8988T (cell line): ENCODE measurements around the gene NAP1L1.
A peak's percentile ranks its signal among the peaks of the same experiment; 100 is the strongest.

Experiments
- DNase-seq: peaks from one replicate; pipeline ENCODE4 v3.0.0; 2011

NAP1L1 gene

GRCh38 chr12:76037130-76038103 is 47.1 kb downstream of the NAP1L1 start:
- DNase-seq: no peak

GRCh38 chr12:76035045-76035444 is 49.4 kb downstream of the NAP1L1 start:
- no peak for DNase-seq

GRCh38 chr12:76033081-76034011 is 51.1 kb downstream of the NAP1L1 start:
- DNase-seq: no peak

DNA sequence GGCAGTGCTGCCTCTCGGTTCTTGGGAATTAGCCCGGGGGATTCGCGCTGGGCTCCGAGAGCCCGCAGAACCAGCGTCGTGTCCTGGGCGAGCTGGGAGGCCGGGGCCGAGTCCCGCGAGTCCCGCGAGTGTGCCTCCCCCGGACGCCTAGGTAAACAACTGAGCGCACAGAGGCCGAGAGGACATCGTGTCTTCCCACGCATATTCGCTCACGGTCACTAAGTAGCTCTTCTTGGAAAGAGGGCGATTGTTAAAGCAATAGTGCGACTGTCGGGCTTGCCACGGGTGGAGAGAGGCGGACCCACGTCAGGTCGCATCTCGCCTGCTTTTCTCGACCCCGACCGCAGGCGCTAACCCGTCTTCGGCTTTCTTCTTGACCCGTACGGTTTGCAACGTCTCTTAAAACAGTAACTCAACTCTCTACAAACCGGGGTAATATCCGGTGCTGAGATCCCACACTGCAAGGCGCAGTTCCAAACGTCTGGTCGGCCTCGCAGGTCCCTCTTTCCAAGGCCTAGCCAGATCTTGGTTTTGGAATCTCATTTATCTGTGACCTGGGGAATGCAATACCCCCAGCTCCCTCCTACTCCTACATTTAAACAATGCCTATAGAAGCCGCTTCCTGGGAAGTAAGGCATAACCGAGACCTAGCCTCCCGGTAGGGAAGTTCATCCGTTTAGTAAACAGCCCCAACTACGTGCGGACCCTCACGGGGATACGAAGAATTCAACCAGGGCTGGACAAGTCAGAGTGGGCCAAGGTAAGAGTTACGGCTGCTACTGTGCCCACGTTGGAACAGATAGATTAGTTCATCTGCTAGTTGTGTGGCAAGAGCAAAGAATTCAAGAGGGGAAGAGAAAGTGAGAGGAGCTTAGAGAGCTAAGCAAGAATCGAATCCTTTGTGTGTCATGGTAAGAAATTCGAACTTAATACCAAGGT is 52.2 kb downstream of the NAP1L1 start:
- DNase-seq: no peak

- peak; percentile 87 for DNase-seq
These were observed 53.0 kb downstream of the NAP1L1 start, which contains the start of gene PHLDA1 for GRCh38 chr12:76031414-76032042. Gene PHLDA1, minus strand, starts transcription at chr12:76031776.

DNA sequence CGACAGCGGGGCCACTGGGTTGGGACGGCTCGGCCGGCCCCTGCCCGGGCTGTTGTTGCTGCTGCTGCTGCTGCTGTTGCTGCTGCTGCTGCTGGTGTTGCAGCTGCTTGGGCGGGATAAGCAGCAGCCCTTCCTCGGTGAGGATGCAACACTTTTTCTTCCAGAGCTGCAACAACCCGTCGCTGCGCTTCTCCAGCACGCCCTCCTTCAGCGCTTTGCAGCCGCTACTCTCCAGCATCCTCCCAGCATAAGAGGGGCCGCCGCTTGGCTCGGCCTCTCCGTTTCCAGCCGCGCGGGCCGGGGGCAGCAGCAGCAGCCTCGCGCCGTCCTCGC is 53.4 kb downstream of the NAP1L1 start:
- DNase-seq: no peak

GRCh38 chr12:76030341-76031080 is 54.0 kb downstream of the NAP1L1 start:
- DNase-seq: no peak

GRCh38 chr12:76029982-76030340 is 54.5 kb downstream of the NAP1L1 start:
- no peak for DNase-seq

DNA sequence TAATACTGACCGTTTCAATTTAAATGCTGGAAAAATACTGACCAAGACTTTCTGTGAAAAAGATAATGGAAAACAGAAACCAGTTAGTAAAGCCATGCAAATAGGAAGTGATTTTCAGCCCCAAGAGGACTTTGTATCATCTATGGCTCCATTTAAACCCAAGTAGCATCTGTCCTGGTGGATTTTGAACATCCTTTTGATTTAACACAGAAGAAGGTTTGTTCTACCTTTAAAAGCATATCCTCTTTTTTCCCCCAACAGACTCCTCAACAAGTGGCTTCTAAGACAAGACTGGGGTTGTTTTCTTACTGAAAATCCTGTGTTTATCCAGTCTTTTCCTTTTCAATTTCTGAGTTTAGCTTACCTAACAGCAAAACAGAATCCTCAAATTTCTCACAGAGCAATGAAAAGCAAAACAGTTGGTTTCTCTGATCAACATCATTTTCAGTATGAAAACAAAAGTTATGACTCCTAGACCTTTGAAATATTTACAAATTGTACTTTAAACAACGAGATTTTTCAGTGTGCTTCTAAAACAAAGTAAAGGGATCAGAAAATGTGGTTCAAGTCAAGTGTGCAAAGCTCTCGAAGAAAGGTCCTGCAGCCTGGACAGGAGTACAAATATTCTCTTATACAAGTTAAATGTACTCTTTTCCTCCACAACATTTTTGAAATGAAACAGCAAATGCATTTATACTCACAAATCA is 55.8 kb downstream of the NAP1L1 start:
- no peak for DNase-seq

GRCh38 chr12:76026643-76027063 is 57.8 kb downstream of the NAP1L1 start:
- DNase-seq: no peak

DNA sequence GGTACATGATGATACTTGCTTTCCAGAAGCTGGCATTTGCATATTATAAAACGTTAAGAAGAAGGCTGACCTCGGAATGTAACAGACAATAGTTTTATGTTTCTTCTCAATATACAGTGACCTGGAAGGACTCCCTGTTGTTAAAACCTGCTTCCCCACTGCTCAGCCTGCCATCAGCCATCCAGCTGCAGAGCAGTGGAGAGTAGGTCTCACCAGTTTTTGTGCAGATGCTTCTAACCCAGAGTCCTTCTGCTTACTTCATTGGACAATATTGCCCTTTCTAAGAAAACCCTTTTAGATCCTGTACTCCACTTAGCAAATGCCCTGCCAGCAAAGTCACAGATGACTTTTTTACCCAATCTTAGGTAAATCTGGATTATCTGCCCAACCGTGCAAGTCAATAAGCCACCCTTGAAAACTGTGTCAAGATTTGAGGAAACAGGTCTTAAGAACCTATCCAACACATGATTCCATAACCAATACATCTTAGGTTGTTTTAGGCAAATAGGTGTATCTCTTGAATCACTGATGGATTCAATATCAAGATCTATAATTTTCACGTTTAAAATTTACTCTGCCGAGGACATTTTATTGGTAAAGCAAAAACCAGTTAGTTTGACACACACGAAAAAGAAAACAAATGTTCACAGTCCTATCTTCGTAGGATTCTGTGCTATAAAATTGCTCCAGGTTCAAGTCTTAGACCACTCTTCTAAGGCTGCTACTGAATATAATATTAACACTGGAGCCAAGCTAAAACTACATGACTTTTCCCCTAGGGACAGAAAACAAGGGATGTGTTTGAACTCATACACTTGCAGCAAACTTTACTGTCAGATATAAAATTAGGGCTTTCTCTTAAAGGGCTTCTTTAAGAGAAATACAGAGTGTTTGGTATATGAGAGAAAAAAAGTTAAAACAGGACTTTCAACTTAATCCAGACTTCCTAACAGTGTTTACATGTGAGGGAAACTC is 58.6 kb downstream of the NAP1L1 start:
- DNase-seq: no peak

DNA sequence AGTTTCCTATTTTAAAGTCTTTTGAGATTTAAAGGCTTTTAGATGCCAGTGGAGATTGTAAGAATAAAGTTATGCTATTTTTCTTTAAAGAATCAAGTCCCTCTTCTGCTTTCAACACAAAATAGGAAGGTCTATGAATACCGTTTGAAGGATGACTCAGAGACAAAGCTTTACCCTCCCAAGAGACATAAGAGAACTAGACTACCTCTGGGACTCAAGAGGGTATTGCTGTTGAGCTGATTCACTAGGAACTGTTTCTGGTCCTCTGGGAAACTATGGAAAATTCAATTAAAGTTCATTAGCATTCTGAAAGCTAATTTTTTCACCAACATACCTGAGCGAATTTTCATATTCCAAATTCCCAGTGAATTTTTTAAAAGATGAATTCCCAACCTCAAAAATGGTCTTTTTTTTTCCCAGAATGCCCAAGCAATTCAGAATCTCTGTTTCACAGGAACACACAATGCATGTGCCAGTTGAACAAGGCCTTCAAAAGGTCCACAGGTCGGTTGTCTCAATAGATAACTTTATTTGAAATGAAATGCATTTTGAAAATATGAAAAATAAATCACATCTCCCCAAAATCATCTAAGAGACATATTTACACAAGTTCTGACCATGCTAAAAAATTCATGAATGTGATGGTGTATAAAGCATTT is 59.4 kb downstream of the NAP1L1 start:
- DNase-seq: no peak

DNA sequence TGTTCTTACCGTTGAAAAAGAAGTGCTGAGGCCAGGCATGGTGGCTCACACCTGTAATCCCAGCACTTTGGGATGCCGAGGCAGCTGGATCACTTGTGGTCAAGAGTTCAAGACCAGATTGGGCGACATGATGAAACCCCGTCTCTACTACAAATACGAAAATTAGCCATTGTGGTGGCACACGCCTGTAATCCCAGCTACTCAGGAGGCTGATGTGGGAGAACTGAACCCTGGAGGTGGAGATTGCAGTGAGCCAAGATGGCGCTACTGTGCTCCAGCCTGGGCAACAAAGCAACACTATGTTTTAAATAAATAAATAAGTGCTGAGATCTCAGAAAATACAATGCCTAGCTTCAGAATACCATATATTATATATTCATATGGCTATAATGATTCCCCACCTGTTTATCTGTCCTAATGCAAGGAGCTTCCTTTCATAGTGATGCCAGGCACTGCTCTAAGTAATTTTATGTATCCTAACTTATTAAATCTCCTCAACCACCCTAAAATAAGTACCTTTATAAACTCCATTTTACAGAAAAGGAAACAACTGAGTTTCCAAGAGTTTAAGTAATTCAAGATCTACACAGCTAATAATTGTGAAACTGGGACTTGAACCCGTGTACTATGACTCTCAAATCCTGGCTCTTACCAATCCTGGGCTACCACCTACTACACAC is 60.2 kb downstream of the NAP1L1 start:
- DNase-seq: no peak

- DNase-seq: no peak
These were observed 61.3 kb downstream of the NAP1L1 start for GRCh38 chr12:76023069-76023690.

- no peak for DNase-seq
These were observed 62.0 kb downstream of the NAP1L1 start for GRCh38 chr12:76022506-76022905.

DNA sequence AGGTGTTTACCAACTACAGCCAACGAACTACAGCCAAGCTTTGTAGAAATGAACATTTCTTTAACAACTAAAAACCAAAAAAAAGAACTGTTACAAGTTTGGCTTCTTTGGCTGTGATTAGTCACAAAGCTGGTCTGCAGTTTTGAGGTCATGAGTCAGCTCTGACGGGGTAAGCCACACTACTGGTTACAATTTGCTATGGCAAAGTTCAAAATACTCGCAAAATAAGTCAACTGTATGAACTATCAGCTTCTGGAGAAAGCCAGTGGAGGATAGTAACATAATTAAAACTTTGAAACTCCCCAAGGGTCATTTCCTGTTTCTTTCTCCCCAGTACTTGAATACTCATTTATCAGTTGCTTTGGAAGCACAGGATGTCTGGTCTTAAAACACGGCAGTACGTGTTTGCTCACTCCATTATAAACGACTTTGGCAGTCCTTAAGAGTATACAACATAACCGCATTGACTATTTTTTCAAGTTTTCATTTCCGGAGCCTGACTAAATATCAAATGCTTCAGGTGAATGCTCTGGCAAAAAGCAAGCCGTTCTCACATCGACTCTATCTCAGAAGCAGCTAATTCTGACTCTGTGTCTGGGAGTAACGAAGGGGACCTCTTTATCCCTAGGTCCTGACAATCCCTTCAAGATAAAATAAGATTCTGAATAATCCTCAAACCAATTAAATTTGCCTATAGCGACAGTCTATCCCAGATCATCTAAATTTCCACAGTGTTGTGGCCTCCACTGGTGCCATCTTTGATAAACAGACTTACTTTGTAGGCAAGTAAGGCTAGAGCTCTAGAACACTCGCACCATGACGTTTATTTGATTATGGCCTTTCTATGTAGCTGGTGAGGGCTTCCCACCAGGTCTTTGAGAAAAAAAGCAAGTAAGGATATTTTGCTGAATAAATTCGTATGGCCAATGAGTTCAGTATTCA is 63.5 kb downstream of the NAP1L1 start:
- no peak for DNase-seq

DNA sequence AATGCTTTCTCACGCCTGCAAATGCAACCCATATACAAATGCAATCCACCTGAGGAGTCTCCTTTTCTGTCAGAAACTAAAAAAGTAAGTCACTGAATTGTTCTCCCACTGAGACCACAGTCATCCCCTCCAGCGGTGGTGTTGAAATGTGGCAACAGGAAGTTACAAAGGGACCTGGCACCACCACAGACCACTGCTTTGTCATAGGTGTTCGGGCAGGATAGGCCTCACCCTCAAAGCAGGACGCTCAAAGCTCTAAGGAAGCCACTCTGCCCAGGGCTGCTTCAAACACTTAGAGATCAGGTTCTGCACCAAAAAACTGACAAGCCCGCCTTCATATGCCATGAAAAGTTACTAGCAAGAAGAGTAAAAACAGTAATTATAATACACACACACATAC is 64.2 kb downstream of the NAP1L1 start:
- DNase-seq: no peak
